Motor neuron (in vitro differentiated cells): ENCODE data around the gene FGFR2. TPM values are rescaled to one million over a fixed set of nuclear protein-coding genes. Genes with fewer than 3 reads are reported as not detected.

Experiments used
- ATAC-seq, 8 experiments: fragments of 200-7000 bp; cut with Tn5 transposase; replicated peaks in 6 of 8; 2 replicates each; pipeline ENCODE4 v1.8.0; 2021; ENCODE audit warnings: mild to moderate bottlenecking in 8 of 8, moderate library complexity in 8 of 8
- H3K27ac ChIP-seq, 2 donors: fragments of 250-450 bp; sonication (Bioruptor Pico); 2 replicates each; pipeline ENCODE4 v1.9.0; 2021; ENCODE audit warnings: antibody characterized with exemption in 2 of 2, mild to moderate bottlenecking in 2 of 2, moderate library complexity in 1 of 2
- H3K4me1 ChIP-seq, 2 donors: fragments of 250-450 bp; sonication (Bioruptor Pico); replicated peaks in 1 of 2; 2 replicates each; pipeline ENCODE4 v1.6.1; 2021; ENCODE audit warnings: antibody characterized with exemption in 2 of 2, mild to moderate bottlenecking in 2 of 2, moderate library complexity in 1 of 2
- H3K4me3 ChIP-seq, 5 donors: fragments of 250-450 bp; sonication (Bioruptor Pico); 2 replicates each; pipeline ENCODE4 v1.9.0; 2021; ENCODE audit warnings: antibody characterized with exemption in 5 of 5, mild to moderate bottlenecking in 5 of 5, moderate library complexity in 4 of 5
- WGBS, 10 experiments: fragments of 450-650 bp; shearing (Covaris generic); methylation state at CpG; one replicate each; pipeline ENCODE4 v1.0.0; 2022; 5-methylcytosine and 5-hydroxymethylcytosine counted together
- in situ Hi-C, 9 experiments: fragments of 400-800 bp; cut with MboI; loops; one replicate each; pipeline ENCODE4 v1.15.0; 2021; ENCODE audit warnings: low sequenced_read_pairs in 9 of 9, low pct_unique_long_range_greater_than_20kb in 2 of 9; ENCODE audit not compliant: unreplicated experiment in 9 of 9
- total RNA-seq, 8 experiments: library from RNA; unstranded; fragments of 300-600 nt; gene quantifications; 2 replicates each; pipeline versions ENCODE4 v1.2.3 to v1.2.4, GENCODE V29; 2022

The FGFR2 gene
- total RNA-seq, 8 experiments from 2014 or later = 0.20 to 100.0 (median 32.4) TPM

DNA sequence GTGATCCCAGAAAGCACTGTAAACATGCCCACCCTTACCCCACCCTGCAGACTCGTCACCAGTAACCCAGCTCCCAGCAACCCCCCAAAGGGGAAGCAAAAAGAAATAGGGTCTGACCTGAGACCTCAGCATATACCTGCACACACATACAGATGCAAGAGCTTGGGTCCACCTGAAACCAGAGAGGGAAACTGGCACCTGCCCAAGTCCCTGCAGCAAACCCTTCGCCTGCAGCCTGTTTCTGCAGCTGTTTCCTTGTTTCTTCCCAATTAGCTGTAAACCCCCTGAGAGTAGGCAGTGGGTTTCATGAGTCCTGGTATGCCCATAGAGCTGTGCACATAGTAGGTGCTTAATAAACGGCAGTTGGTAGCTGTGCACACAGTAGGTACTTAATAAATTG lies 140.5 kb downstream of the FGFR2 start:
- no peak for ATAC-seq
- peaks cover 0 to 3% of the 10 kb centered on the region in 2 donors for H3K4me1 ChIP-seq
- in situ Hi-C loops = no loop called here
- WGBS, 10 experiments = 67 to 80% (median 75%) methylated on average over 1 to 3 of the region's 3 CpGs; no CpG with 5 or more reads in 7 of the 10 experiments
- no peak overlapping the region for H3K27ac ChIP-seq
- H3K4me3 ChIP-seq = no peak overlapping the region

DNA sequence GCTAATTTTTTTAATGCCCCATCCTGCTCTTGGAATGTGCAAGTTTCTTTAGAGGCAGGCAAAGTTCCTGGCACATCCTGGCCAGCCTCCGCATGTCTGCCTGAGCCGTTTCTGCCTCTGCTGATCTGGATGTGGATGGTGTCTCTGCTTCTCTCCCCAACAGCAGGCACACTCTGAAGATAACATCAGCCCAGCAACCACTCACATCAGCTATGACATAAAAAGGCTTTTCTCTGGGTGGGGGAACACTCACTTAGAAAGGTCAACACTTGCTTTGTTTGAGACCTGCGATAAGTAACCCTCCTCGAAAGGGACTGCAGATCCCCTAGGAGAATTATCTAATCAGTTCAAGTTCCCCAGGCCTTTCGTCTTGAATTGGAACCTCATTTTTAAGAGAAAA lies 142.9 kb downstream of the FGFR2 start:
- no peak overlapping the region for H3K27ac ChIP-seq
- H3K4me1 ChIP-seq = peaks cover 0 to 3% of the 10 kb centered on the region in 2 donors
- peak in 1 of 8 experiments; percentile 42 for ATAC-seq
- in situ Hi-C loops = no loop called here
- no peak overlapping the region for H3K4me3 ChIP-seq
- WGBS, 10 experiments = 68 to 100% (median 83%) methylated on average over 2 to 4 of the region's 5 CpGs; no CpG with 5 or more reads in 4 of the 10 experiments

DNA sequence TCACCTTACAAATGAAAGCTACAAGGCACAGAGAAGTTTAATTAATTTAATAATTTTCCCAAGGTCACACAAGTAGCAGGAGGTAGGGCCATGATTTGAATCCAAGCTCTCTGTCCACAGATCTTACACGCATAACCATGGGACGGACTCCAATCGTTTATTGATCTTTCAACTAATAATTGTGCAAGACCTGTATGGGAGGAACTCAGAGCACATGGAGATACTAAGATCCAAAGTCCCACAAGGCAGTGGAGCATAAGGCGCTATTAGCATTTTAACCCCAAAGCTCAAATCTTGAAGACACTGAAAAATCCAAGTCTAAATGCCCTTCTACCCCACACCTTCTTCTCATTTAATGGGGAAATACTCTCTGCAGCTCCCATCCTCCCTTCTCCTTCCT lies 143.5 kb downstream of the FGFR2 start:
- in situ Hi-C loops = no loop called here
- Histone ChIP-seq H3K4me3 (no peak overlapping the region), H3K27ac (no peak overlapping the region), H3K4me1 (peaks cover 0 to 3% of the 10 kb centered on the region in 2 donors)
- no peak for ATAC-seq
- WGBS, 10 experiments = 34 to 100% (median 80%) methylated on average over 1 to 4 of the region's 4 CpGs; no CpG with 5 or more reads in 3 of the 10 experiments

DNA sequence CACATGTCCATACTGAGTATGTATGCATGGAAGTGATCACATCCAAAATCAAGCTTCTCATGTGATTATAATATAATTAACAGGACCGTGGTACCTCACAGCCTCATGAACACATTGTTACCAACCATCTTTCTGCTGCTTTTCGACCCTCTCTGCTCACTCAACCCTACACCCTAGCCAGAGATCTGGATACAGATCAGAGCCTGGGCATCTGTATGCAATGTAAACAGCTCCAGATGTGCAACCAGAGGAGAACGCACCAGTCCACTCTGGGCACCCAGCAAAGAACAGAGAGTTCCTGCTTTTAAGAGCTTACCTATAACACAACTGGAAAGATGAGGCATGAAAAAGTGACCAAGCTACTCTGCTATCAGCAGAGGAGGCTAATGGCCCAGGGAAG lies 145.1 kb downstream of the FGFR2 start:
- in situ Hi-C loops = no loop called here
- Histone ChIP-seq H3K4me1 (peaks cover 0 to 3% of the 10 kb centered on the region in 2 donors), H3K27ac (no peak overlapping the region), H3K4me3 (no peak overlapping the region)
- WGBS, 10 experiments = 0 to 100% (median 20%) methylated on average over 1 to 2 of the region's 3 CpGs; no CpG with 5 or more reads in 7 of the 10 experiments
- no peak for ATAC-seq

DNA sequence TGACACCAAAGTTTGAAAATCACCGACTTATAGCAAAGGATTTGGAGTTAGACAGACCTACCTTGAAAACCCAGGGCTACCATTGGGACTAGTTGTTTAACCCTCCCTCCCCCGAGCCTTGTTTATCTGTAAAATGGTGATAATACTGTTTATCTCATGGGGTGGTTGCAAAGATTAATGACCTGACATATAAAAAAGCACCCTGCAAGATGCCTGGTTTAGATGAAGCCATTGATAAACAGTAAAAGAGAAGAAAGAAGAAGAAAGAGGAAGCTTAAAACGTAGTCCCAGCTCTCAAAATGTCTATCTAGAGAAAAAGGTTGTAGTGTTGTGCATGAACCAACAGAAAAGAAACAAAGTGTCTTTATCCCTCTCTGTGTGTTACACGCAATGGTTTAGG lies 145.7 kb downstream of the FGFR2 start:
- no peak for ATAC-seq
- H3K27ac ChIP-seq = no peak overlapping the region
- peaks cover 0 to 3% of the 10 kb centered on the region in 2 donors for H3K4me1 ChIP-seq
- in situ Hi-C loops = no loop called here
- H3K4me3 ChIP-seq = no peak overlapping the region
- 4 to 94% (median 61%) methylated on average over 1 to 4 of the region's 4 CpGs for WGBS, 10 experiments

DNA sequence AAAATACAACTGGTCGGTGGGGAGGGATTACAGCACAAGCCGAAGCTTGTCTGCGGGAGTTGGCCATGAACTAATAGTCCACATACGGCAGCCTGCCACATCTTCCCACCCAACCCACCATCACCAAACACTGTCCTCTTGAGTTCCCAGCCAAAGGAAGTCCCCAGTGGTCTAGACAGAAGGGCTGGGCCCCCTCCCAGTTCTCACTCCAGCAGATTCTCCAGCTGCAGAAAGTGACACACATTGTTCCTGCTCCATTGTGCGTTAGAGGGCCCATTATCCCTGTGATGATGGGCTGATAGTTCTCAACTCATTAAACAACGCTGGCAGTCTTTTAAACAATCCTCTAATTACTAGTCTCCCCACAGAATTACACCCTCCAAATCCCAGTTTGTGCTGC lies 148.0 kb downstream of the FGFR2 start:
- no peak overlapping the region for H3K27ac ChIP-seq
- ATAC-seq = no peak
- in situ Hi-C loops = no loop called here
- 0 to 76% (median 38%) methylated on average over 1 to 6 of the region's 6 CpGs; no CpG with 5 or more reads in 6 of the 10 experiments for WGBS, 10 experiments
- no peak overlapping the region for H3K4me3 ChIP-seq
- peaks cover 0 to under 1% of the 10 kb centered on the region in 2 donors for H3K4me1 ChIP-seq

DNA sequence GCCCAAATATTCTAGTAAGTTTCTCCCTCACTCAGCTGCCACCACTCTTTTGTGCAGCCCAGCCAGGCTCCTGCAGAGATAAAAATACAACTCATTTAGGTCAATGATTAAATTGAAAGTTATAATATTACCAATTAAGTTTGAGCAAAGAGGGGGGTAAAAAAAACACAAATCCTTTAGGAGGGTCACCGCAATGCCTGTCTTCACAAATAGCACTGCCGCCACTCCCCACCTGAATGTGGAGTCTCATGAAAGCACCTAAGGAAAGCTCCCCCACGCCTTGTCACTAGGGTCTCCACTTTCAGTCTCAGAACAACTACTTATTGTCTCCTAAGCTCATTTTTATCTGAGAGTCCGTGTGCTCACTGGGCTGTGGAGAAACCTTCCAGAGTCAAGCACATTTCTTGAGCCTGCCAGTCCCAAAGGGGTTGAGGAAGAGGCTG lies 148.7 kb downstream of the FGFR2 start:
- Histone ChIP-seq H3K27ac (no peak overlapping the region), H3K4me1 (no peaks in the 10 kb centered on the region), H3K4me3 (no peak overlapping the region)
- no peak for ATAC-seq
- WGBS, 10 experiments = 0 to 80% (median 45%) methylated on average over 1 to 4 of the region's 4 CpGs; no CpG with 5 or more reads in 6 of the 10 experiments
- in situ Hi-C loops = no loop called here

DNA sequence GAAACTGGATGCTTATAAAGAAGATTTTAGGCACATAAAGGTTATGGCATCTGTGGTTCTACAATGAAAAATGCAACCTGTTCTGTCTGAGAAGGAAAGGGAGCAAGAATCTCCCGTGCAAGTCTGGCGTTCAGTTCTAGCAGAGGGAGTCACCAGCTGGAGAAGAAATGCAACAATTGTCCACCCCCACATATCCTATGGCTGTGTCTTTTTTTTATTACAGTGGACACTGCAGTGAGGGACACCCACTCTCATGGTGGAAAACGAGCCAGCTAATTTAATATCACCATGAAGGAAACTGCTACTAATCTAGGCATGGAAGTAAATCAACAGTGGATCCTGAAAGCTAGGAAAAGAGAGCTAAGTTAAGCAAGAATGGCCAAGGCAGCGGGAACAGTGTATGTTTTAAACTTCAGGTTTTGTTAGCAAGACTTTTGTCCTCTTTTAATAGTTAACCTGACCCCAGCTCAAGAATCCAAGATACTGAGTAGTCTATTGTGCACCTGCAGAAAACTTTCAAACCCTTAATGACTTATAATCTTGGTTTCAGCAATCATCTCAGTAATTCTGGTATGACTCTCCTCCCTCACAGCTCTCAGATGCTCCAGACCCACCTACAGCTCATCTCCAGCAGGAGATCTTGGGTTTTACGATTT lies 149.3 kb downstream of the FGFR2 start:
- in situ Hi-C loops = no loop called here
- Histone ChIP-seq H3K4me3 (no peak overlapping the region), H3K27ac (no peak overlapping the region), H3K4me1 (no peaks in the 10 kb centered on the region)
- no peak for ATAC-seq
- 0 to 64% (median 45%) methylated on average over 2 to 5 of the region's 5 CpGs; no CpG with 5 or more reads in 1 of the 10 experiments for WGBS, 10 experiments

DNA sequence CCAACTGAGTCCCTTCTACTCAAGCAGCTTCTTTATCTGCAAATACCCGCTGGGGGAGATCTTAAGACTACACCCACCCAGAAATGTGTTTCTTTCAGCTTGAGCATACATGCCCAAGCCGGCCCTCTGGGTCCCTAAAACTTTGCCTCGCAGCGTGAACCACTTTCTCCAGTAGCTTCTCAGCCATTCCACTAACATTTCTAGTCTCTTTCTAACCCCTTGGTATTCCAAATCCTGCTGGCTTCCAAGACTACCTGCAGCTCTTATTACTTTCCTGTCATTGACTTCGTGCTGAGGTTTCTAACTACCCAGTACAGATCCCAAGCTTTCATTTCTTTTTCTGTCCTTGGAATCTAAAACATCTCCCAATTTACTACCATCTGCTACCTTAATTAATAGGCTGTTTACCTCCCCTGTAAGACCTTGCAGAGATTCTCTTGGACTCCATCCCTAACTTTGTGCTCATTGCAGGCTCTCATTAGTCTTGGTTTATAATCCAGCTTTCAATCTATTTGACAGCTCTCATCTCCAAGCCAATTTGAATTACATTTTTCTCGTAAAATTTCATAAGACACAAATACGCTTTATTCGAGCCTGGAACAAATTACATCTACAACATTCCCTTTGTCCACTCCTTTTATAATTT lies 153.6 kb downstream of the FGFR2 start:
- peaks cover 5% of the 10 kb centered on the region in 2 donors for H3K4me1 ChIP-seq
- no peak overlapping the region for H3K4me3 ChIP-seq
- in situ Hi-C loops = no loop called here
- H3K27ac ChIP-seq = no peak overlapping the region
- WGBS, 10 experiments = 11 to 100% (median 83%) methylated on average over 2 to 8 of the region's 8 CpGs
- ATAC-seq = no peak

DNA sequence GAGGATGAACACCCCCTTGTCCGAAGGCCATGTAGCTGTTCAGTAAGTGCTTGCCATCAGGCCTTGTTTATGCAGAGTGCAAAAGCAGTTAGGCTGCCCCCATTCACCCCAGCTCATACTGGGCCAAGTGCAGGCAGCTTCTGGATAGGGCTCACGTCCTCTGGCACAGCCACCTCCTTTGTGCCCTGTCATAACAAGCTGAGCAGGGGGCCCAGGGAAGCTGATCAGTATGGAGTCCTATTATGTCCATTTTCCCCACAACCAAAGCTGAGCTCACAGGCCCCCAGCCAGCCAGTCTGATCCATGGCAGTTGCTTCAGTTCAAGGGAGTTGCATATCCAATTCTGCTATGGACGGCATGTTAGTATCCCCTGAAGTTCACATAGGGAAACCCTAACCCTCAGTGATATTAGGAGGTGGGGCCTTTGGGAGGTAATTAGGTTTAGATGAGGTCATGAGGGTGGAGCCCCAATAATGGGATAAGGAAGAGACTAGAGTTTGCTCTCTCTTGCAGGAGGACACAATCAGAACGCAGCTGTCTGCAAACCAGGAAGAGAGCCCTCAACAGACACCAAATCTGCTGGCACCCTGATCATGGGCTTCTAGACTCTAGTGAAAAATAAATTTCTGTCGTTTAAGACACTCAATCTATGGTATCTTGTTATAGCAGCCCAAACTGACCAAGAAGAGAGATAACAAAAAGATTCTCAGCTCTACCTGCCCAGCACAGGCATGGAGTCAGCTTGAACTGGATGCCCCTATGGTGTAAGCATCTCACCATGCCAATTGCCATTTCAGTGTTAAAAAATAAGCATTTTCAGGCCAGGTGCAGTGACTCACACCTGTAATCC lies 155.9 kb downstream of the FGFR2 start:
- H3K27ac ChIP-seq = no peak overlapping the region
- peaks cover 15% of the 10 kb centered on the region in 2 donors for H3K4me1 ChIP-seq
- in situ Hi-C loops = no loop called here
- peak in 4 of 8 experiments; percentile 19 to 41 (median 27) for ATAC-seq
- WGBS, 10 experiments = 17 to 100% (median 54%) methylated on average over 1 to 4 of the region's 5 CpGs; no CpG with 5 or more reads in 3 of the 10 experiments
- H3K4me3 ChIP-seq = no peak overlapping the region

DNA sequence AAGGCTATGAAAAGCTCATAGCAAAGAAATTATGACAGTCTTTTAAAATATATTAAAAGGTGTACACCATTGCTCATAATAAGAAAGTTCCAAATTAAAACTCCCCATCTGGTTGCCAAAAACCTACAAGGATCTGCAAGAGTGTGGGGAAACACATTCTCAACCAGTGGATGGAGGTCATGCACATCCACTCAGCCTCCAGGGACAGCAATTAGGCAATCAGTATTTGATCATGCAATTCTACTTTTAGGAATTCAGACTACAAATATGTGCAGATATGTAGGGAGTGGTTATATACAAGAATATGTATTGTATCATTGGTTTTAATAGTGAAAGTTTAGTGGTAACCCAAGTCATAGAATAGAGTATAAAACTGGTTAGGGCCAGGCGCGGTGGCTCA lies 157.8 kb downstream of the FGFR2 start:
- H3K27ac ChIP-seq = no peak overlapping the region
- peak in 2 of 8 experiments; percentile 24 to 41 for ATAC-seq
- in situ Hi-C loops = no loop called here
- peaks cover 31 to 33% of the 10 kb centered on the region in 2 donors for H3K4me1 ChIP-seq
- H3K4me3 ChIP-seq = no peak overlapping the region
- WGBS, 10 experiments = 93 to 100% (median 93%) methylated on average over 1 to 2 of the region's 2 CpGs; no CpG with 5 or more reads in 7 of the 10 experiments

DNA sequence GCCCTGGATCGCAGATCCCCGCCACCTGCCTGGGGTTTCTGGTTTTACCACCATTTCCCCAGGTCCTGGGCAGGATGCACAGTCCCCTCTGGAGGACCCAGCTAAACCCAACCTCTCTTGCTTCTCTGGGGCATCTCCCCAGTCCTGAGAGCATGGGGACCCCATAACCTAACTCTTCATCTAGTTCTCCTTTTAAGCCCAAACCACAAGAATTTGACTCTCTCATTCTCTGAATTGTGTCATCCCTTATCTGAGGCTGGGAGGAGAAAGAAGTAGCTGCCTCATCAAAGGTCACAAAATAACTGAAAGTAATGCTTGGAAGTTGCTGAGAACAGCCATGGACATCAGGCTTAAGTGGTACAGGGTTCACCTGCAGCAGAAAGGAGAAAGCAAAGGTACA lies 159.9 kb downstream of the FGFR2 start:
- H3K4me1 ChIP-seq = peaks cover 50 to 51% of the 10 kb centered on the region in 2 donors
- H3K4me3 ChIP-seq = no peak overlapping the region
- WGBS, 10 experiments = no CpG with 5 or more reads among the region's 2 CpGs
- ATAC-seq = no peak
- no peak overlapping the region for H3K27ac ChIP-seq
- in situ Hi-C loops = no loop called here

DNA sequence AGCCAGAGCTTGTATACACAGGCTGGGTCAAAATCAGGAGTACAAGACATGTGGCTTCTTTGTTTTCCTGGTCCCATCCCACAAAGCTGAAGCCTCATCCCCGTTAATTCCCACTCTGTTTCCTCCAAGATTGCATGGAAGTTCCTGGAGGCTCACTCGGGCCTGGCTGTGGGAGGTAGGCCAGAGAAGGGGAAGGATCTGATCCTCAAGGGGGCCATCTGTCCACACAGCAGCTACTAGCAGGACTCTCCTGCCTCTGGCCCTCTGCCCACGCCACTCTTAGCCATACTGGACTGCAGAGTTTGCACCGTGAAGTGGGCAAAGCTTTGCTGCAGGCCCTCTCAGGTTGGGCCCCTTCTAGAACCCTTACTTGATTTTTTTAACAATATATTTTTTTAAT lies 160.6 kb downstream of the FGFR2 start:
- WGBS, 10 experiments = 16 to 80% (median 20%) methylated on average over 1 to 2 of the region's 4 CpGs; no CpG with 5 or more reads in 3 of the 10 experiments
- in situ Hi-C loops = no loop called here
- Histone ChIP-seq H3K4me1 (peaks cover 50 to 51% of the 10 kb centered on the region in 2 donors), H3K27ac (peak overlapping the region in 1 of 2 donors; percentile 64), H3K4me3 (no peak overlapping the region)
- ATAC-seq = peak in 5 of 8 experiments; percentile 62 to 69 (median 67)
